IPS-20b (cell line): ENCODE data around the gene IGF2.

ENCODE experiments used
- H3K27ac ChIP-seq: one replicate; pipeline ENCODE4 v1.5.1; 2013; ENCODE audit warnings: low read length
- H3K27me3 ChIP-seq: 2 replicates; pipeline ENCODE4 v1.6.1; 2013; ENCODE audit warnings: mild to moderate bottlenecking, low read length, inconsistent platforms; ENCODE audit not compliant: insufficient read depth
- H3K36me3 ChIP-seq: 2 replicates; pipeline ENCODE4 v1.6.1; 2013; ENCODE audit warnings: low read depth, mild to moderate bottlenecking, inconsistent platforms, low read length, moderate library complexity; ENCODE audit not compliant: insufficient read depth
- H3K4me1 ChIP-seq: 2 replicates; pipeline ENCODE4 v1.6.1; 2013; ENCODE audit warnings: mild to moderate bottlenecking, control low read depth, inconsistent platforms, low read length, moderate library complexity; ENCODE audit not compliant: insufficient read depth
- H3K4me3 ChIP-seq: 2 replicates; pipeline ENCODE4 v1.5.1; 2013; ENCODE audit warnings: mild to moderate bottlenecking, low read length, inconsistent platforms
- H3K9ac ChIP-seq: 2 replicates; pipeline ENCODE4 v1.6.1; 2013; ENCODE audit warnings: low read depth, mild to moderate bottlenecking, inconsistent platforms, low read length, moderate library complexity
- H3K9me3 ChIP-seq: 2 replicates; pipeline ENCODE4 v1.6.1; 2013; ENCODE audit warnings: mild to moderate bottlenecking, low read depth, low read length, inconsistent platforms; ENCODE audit not compliant: insufficient read depth

IGF2 gene

DNA sequence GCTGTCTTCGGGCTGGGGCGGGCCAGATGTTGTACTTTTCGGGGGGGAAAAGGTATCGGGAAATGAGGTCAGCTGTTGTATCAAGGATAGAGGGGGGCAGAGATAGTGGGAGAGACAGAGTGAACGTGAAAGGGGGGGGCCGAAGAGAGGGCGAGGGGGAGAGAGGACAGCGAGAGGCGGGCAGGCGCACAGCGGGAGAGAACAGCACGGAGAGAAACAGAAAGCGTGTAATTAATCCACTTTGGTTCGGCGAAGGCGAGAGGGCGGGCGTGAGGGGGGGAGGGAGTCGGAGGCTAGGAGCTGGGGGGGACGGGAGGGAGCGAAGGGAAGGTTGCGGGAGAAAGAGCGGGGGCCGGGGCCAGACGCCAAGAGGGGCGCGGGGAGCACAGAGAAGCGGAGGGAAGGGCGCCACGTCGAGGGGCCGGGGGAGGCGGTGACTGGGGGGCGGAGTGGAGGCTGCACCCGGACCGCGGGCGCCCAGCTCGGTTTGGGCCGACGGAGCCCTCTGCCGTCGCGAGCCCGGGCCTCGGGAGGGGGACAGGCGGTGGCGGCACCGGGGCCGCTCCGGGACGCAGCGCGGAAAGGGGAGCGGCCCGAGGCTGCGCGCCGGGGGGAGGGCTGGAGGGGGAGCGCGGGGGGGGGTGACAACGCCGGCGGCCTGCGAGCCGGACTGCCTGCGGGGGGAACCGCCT is 612 bp downstream of the IGF2 start:
- peaks cover 5% of the 10 kb centered on the region; the same call in 1 of the 2 replicates for H3K9me3 ChIP-seq
- peaks cover 98% of the 10 kb centered on the region for H3K27me3 ChIP-seq
- no peak overlapping the region for H3K9ac ChIP-seq
- no peak overlapping the region for H3K27ac ChIP-seq
- no peaks in the 10 kb centered on the region for H3K36me3 ChIP-seq
- no peak overlapping the region for H3K4me3 ChIP-seq
- no peaks in the 10 kb centered on the region; the same call in 1 of the 2 replicates for H3K4me1 ChIP-seq

DNA sequence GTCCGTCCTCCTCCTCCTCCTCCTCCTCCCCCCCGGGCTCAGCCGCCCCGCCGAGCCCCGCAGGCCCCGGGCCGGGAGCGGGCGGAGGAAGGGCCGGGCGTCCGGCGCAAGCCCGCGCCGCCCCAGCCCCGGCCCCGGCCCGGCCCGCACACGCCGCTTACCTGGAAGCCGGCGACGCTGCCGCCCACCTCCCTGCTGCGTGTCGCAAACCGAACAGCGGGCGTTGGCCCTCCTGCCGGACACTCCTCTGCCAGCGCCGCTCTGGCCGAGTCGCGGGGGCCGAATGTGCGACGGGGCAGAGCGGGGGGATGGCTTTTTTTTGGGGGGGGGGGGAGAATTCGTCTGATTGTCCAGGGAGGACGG is 1.1 kb downstream of the IGF2 start:
- Histone ChIP-seq H3K9ac (no peak overlapping the region), H3K27ac (no peak overlapping the region), H3K36me3 (no peaks in the 10 kb centered on the region), H3K4me1 (no peaks in the 10 kb centered on the region; the same call in 1 of the 2 replicates), H3K4me3 (no peak overlapping the region), H3K27me3 (peaks cover 98% of the 10 kb centered on the region), H3K9me3 (peaks cover 5% of the 10 kb centered on the region; the same call in 1 of the 2 replicates)

DNA sequence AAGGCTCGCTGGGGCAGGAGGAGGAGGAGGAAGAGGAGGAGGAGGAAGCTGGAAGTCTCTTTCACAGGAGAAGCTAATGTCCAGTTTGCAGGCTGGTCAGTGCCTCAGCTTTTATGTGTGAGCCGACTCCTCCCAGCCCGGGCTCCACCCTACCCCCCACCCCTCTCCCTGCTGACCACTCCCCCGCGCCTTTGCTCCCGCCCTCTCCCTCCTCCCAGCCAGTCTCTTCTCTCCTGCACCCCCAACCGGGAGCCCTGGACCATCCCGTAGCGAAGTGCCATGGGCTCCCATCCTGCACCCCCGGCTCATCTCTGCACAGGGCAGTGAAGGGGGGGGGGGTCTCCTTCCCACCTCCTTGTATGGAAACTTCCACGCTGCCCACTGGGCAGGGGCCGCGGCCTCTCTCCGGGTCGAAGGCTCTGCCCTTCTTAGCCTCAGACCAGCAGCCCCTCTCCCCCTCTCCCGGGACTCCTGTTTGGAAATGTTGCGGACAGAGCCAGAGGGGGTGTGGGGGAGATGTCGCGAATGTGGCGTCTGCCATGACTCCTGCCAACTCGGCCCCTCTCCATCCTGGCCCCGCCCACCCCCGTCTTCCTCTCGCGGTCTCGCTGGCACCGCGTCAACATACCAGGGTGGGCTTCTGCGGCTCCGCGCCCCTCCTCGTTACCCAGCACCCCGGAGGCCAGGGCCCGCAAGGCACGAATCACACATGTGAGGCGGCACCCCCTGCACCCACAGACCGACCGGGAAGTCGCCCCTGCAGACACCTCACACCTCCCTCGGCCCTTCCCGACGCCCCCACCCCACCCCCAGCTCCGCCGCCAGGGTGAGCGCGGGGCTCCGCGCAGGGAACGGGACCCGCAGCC is 1.8 kb downstream of the IGF2 start:
- Histone ChIP-seq H3K4me1 (no peaks in the 10 kb centered on the region; the same call in 1 of the 2 replicates), H3K27ac (no peak overlapping the region), H3K36me3 (no peaks in the 10 kb centered on the region), H3K9ac (no peak overlapping the region), H3K4me3 (peak overlapping the region; percentile 60; the same call in 1 of the 2 replicates), H3K9me3 (peaks cover 5% of the 10 kb centered on the region; the same call in 1 of the 2 replicates), H3K27me3 (peaks cover 98% of the 10 kb centered on the region)

DNA sequence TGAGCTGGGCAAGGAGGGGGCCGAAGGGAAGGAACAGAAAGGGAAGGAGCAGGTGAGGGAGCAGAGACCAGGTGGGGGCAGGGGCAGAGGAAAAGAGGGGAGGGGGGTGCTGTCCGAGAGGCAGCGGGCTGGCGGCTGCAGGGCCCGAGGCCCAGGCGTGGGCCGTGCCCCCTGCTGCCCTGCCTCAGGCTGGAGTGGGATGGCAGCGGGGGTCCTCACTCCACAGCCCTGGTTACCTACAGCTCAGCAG is 2.3 kb downstream of the IGF2 start:
- H3K9ac ChIP-seq = no peak overlapping the region
- H3K4me1 ChIP-seq = no peaks in the 10 kb centered on the region; the same call in 1 of the 2 replicates
- no peaks in the 10 kb centered on the region for H3K36me3 ChIP-seq
- H3K9me3 ChIP-seq = peaks cover 5% of the 10 kb centered on the region; the same call in 1 of the 2 replicates
- H3K27me3 ChIP-seq = peaks cover 98% of the 10 kb centered on the region
- H3K4me3 ChIP-seq = peak overlapping the region; percentile 60; the same call in 1 of the 2 replicates
- H3K27ac ChIP-seq = no peak overlapping the region

DNA sequence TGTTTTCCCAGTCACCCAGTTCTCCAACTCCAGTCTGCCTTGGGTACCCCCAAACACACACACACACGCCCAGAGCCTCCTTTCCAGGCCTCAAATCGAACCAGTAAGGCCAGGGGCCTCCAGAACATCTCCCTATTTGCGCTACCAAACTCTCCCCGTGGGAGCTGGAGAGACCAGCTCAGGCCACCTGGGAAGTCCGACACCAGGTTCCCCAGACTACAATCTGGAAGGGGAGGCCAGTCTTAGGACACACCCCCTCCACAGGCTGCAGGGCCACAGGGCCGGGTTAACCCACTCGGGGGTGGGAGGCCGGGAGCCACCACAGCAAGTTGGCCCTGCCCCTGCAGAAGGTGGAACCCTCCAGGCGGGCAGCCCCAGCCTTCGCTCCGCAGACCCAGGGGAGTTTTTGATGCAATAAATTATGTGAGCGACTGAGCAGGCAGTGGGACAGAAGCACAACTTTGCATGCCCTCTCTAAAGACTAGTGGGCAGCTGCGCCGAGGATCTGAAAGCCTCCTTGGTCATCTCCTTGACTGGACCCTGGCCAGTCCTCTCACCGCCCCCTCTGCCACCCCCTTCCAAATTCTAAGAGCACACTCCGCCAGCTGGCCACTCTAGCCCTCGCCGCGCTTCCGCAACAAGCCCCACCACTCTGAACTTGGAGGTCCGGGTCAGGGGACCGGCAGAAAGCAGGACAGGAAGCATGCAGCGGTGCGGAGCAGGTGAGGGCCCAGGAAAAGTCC is 2.8 kb downstream of the IGF2 start:
- Histone ChIP-seq H3K27me3 (peaks cover 97% of the 10 kb centered on the region), H3K27ac (no peak overlapping the region), H3K9me3 (peaks cover 4% of the 10 kb centered on the region; the same call in 1 of the 2 replicates), H3K4me1 (no peaks in the 10 kb centered on the region; the same call in 1 of the 2 replicates), H3K36me3 (no peaks in the 10 kb centered on the region), H3K9ac (no peak overlapping the region), H3K4me3 (peak overlapping the region; percentile 60; the same call in 1 of the 2 replicates)

DNA sequence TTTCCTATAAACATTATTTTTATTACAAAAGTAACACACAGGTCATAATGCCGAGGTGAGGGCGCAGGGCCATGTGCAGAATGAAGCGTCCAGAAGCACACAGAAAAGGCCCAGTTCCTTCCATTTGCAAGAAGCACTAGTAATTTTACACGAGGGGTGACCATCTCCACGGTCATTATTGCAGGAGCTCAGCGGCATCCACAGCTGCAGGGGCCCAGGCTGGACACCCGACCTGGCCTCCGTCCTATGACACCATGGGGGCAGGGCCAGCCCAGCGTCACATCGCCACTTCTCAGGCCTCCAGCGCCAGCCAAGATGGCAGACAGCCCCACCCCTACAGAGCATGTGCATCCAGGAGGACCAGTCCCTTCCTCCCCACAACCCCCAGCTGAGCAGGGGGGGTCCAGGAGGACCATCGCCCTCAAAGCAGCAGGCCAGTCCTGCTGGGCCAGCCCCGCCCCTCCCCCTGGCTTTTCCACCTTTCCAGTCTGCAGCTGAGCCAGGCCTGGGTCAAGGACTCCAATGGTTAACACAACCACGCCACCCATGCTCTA is 3.5 kb downstream of the IGF2 start:
- Histone ChIP-seq H3K27me3 (peaks cover 93% of the 10 kb centered on the region), H3K9me3 (no peaks in the 10 kb centered on the region), H3K27ac (no peak overlapping the region), H3K4me1 (no peaks in the 10 kb centered on the region; the same call in 1 of the 2 replicates), H3K4me3 (no peak overlapping the region), H3K36me3 (no peaks in the 10 kb centered on the region), H3K9ac (no peak overlapping the region)

DNA sequence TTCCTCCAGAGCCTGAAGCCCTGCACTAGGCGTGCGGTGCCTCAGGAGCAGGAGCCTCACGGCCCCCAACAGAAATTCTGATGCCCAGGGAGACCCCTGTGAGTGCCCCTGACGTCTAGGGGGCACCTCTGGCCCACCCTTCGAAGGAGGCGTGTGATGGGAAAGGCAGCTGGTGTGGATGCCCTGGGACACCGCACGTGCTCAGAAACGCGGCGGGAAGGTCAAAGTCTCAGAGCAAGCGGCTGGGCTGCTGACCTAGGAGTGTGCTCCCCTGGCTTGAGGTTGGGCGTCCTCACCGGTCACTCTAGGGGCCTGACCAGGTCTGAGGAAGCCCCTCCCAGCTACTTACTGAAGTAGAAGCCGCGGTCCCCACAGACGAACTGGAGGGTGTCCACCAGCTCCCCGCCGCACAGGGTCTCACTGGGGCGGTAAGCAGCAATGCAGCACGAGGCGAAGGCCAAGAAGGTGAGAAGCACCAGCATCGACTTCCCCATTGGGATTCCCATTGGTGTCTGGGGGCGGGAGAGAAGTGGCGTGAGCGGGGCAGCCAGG is 4.1 kb downstream of the IGF2 start:
- Histone ChIP-seq H3K27me3 (peaks cover 86% of the 10 kb centered on the region), H3K4me1 (no peaks in the 10 kb centered on the region; the same call in 1 of the 2 replicates), H3K27ac (no peak overlapping the region), H3K4me3 (no peak overlapping the region), H3K36me3 (no peaks in the 10 kb centered on the region), H3K9ac (no peak overlapping the region), H3K9me3 (no peaks in the 10 kb centered on the region)

DNA sequence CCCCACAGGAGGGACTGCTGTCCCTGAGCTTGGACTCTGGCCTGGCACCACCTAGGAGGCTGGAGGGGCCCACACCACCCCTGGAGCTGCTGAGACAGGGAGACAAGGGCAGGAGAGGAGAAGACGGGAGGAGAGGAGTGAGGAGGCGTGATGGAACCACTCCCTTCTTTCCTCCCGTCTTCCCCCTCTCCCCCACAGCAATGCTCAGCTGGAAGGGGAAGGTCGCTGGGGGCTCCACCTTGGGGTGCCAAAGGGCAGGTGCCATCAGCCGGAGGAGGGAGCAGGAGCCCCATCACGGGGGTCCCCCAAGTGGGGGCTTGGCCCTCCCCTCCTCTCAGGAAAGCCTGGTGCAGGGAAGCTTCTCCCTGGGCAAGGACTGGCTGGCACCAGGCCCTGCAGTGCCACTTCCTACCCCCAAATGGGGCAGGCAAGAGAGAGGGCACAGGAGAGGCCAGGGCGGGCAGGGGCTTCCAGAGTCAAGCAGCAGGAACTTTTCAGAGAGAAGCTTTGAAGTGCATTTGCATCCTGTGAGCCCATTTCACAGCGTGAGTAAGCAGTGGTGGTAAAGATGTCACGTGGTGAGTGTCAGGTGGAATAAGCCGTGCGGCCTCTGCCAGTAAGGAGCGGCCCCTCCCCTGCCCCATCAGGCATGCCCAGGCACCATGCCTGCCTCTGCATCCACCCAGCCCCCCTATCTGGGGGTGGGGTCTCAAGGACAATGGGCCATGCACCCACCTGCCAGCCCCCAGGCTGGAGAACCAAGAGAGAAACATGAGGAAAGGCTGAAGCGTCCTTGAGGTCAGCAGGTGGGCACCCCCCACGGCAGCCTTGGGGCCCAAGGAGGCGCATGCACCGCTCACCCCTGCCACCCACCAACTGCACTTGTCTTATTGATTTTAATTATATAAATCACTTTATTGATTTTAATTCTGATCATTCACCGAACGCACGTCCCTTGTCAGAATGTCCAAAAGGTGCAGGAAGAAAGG is 4.9 kb downstream of the IGF2 start:
- Histone ChIP-seq H3K9me3 (no peaks in the 10 kb centered on the region), H3K36me3 (no peaks in the 10 kb centered on the region), H3K9ac (no peak overlapping the region), H3K4me1 (no peaks in the 10 kb centered on the region; the same call in 1 of the 2 replicates), H3K4me3 (no peak overlapping the region), H3K27me3 (peaks cover 80% of the 10 kb centered on the region), H3K27ac (no peak overlapping the region)

DNA sequence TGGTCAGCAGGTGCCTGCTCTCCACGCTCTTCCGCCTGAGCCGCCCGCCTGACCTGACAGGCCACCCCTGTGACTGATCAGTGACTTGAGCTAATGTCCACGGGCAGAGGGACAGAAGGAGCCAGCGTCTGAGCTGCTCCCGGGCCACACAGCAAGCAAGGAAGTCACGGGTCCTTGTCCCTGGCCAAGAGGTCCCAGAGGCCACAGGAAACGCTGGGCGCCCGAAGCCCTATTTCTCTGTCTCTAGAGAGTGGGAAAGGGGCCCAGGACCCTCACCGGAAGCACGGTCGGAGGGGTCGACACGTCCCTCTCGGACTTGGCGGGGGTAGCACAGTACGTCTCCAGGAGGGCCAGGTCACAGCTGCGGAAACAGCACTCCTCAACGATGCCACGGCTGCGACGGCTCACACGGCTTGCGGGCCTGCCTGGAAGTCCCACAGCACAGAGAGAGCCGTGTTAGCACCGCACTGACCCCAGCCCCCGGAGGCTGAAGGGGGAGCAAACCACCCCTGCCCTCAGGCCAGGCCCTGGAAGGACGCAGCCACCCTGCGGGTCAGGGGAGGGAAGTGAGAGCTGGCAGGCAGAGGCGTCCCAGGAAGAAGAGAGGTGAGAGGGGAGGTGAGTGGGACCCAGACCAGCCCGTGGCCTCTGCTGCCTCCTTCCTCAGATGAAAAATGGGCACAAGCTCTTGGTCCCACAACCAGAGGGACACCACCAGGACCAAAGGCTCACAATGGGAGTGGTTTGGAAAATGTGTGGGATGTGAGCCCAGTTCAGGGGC is 5.8 kb downstream of the IGF2 start:
- Histone ChIP-seq H3K4me3 (no peak overlapping the region), H3K27me3 (peaks cover 72% of the 10 kb centered on the region), H3K27ac (no peak overlapping the region), H3K4me1 (no peaks in the 10 kb centered on the region; the same call in 1 of the 2 replicates), H3K36me3 (no peaks in the 10 kb centered on the region), H3K9me3 (no peaks in the 10 kb centered on the region), H3K9ac (no peak overlapping the region)

DNA sequence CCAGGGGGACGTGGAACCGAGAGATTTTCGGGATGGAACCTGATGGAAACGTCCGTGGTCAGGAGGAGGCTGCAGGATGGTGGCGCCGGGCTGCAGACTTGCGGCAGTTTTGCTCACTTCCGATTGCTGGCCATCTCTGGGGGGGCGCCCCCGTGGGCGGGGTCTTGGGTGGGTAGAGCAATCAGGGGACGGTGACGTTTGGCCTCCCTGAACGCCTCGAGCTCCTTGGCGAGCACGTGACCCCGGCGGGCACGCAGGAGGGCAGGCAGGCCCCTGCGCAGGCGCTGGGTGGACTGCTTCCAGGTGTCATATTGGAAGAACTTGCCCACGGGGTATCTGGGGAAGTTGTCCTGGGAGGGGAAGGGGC is 6.3 kb downstream of the IGF2 start:
- H3K27me3 ChIP-seq = peaks cover 66% of the 10 kb centered on the region

More for the DNA sequence above, 6.3 kb downstream of the IGF2 start:
- Histone ChIP-seq H3K9ac (no peak overlapping the region), H3K4me1 (no peaks in the 10 kb centered on the region; the same call in 1 of the 2 replicates), H3K27ac (no peak overlapping the region), H3K9me3 (no peaks in the 10 kb centered on the region), H3K4me3 (no peak overlapping the region), H3K36me3 (no peaks in the 10 kb centered on the region)
